HG03196 (cell line): Measurements from ENCODE around the gene HIPK2.

Source experiments
- ATAC-seq: cut with Tn5 transposase; IDR thresholded peaks from one replicate; pipeline ENCODE4 v1.9.1; 2021; ENCODE audit not compliant: unreplicated experiment

Gene HIPK2

DNA sequence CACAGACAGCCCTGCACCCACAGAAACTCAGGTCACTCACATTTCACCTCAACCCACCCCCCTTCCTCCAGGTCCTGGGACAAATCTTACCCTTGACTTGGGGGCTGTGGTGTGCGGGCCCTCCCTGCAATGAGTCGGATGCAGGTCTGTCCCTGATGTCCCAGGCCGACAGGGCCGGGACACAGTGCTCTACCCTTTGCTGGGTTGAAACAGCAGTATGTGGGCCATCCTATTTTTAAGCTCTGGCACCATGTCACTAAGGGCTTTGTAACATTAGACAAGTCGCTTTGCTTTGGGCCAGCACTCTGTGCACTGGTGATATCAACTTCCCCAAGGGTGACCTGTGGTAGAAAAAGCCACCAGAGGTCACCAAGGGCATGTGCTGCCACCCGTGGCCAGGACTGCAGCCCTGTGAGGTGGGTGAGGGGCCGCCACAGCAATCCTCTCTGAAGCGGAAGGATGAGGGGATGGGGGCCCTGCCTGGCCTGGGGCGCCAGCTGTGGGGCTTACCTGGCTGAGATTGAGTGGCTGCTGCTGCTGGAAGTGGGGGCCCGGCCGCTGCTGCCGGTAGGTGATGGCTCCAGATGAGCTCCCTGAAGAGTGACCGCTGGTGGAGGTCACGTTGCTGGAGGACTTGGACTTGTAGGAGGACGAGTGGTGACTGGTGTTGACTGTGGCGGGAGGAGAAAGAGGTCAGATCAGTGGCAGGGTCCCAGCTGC lies 203.0 kb downstream of the HIPK2 start:
- ATAC-seq, result no peak

DNA sequence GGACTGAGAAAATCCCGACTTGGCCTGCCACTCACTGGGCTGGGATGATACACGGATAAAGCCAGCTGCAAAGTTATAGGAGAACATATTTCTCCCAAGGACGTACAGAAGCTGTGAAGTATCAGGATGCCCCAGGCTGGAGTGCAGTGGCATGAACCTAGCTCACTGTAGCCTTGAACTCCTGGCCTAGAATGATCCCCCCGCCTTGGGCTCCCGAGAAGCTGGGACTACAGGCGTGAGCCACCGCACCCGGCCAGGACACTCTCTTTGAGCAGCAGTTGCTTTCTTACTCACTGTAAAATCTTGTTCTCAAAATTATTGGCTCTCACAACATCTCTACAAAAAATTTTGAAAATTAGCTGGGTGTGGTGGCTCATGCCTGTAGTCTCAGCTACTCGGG lies 203.9 kb downstream of the HIPK2 start:
- ATAC-seq, result no peak

- no peak for ATAC-seq
Measured at GRCh38 chr7:139572704-139573385, 205.0 kb downstream of the HIPK2 start.

DNA sequence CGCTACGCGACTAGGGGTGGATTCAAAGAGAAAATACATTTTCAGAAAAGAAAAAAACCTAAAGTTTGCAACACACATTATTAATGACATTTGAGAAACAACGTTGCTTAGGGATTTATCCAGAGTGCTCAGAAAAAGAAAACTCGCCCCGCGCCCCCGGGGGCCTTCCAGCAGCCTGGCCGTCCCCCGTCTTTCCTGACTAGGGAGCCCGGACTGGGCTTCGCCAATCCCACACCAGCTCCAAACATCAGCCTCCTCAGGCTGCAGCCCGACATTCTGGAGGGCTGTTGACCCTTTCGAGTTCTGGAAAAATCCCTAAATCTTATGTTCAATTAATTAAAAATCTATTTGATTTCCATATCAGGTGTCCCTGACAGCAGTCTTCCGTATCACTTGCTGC lies 205.7 kb downstream of the HIPK2 start:
- ATAC-seq, result no peak

GRCh38 chr7:139571651-139572050 lies 206.1 kb downstream of the HIPK2 start:
- ATAC-seq, result no peak

- ATAC-seq, result no peak
Measured at GRCh38 chr7:139571190-139571589, 206.6 kb downstream of the HIPK2 start.

GRCh38 chr7:139570626-139571025 lies 207.2 kb downstream of the HIPK2 start:
- no peak for ATAC-seq

- no peak for ATAC-seq
Measured at GRCh38 chr7:139570119-139570518, 207.7 kb downstream of the HIPK2 start.

DNA sequence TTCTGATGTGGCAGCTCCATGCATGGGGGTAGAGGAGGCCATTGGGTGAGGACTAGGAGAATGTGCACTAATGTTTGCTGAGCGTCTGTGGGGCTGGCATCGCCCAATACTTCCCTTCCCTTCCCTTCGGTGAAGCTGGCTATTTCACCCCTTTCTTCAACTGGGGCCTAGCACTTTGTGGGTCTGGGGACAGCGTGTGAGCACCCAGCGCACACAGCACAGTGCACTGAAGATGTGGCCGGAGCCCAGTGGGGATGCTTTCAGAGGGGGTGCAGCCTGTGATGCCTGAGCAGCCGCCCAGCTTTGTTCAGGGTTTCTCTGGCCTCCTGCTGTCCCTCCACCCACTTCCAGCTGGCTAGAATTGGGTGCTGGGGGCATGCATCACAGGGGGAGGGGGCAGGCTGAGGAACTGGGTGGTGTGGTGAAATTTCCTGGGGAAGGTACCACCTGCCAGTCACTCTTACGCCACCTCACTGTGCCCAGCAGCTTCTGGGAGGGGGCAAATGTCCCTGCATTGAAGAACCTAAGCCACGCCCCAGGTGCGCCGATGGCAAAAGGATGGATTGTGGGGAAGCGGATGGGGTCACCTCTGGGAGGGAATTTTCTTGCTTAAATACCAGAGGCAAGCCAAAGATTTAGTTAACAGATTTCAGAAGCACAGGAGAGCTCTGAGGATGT lies 208.8 kb downstream of the HIPK2 start:
- no peak for ATAC-seq

DNA sequence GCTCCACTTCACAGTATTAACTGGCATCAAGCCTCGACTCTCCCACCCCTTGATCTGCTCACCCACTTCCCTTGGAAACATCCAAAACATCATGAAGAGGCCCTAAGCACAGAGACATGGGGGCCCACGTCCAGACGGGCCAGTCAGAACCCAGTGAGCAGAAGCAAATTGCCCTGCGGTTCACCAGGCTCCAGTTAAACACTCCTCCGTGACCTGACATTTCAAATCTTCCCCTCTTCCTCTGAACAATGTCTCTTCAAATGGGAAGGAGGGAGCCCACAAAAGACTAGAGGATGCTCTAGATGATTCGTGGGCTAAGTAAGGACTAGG lies 209.5 kb downstream of the HIPK2 start:
- no peak for ATAC-seq

DNA sequence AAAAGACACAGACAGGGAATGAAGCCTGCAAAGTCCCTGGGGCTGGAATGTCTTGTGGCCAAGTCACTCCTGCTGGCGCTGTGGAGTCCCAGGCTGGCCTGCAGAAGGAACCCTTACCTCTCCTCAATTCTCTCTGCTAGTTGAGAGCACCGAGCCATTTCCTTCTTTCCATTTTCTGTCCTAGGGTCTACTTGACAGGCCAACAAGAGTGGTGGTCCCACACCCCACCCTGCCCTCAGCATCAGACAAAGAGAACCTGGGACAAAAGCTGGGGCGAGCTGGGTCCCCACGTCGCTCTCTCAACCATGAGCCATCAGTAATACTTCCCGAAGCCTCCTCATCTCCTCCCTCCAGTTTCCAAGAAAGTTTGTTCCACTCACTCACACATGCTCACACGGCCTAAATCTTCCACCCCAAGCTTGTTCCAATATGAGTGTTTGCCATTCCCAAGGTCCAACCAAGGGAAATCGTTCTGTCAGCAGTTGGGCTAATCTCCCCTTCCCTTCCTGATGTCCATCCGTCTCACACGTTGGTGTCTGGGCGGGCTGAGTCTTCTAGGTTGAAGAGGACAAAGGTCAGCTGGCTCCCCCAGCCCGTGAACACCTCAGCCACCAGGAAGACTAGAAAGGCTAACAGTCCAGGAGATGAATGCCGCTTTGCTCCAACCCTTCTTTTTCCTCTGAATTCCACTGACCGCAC lies 210.0 kb downstream of the HIPK2 start:
- no peak for ATAC-seq

DNA sequence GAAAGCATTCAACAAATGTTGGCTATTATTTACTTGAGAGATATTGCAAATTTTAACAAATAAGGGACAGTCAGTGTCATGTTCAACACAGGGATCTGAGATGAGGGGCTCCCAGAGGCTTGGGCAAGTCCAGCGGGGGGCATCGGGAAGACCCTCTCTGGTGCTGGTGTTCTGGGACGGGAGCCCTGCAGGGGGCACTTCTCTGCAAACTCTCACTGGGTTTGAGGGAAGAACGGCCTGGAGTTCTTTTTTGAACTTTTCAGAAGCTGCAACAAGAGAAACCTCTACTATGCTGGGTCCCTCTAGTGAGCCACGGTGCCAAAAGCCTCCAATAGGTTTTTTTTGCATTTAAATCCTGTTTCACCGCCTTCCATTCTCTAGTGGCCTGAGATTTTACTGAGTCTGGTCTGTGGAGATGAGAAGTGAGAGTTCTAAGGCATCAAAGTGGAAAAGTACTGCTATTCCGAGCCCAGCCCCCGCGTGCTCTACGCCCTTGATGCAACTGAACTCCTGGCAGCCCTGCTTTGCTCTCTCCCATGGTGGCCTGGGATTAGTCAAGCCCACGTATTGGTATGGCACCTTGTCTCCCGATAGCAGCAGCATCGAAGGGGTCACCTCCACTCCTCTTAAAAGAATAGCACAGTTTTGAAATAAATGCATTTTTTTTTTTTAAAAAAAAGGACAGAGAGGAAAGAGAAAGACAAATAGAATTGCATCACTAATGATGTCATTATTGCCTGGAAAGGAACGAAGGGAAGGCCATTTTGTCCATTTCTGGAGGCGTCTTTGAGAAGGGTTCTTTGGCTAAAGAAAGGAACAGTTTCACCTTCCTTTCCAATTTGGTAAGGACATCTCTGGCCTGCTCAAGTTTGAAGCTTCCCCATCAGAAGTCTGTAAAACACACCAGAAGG lies 210.8 kb downstream of the HIPK2 start:
- no peak for ATAC-seq

DNA sequence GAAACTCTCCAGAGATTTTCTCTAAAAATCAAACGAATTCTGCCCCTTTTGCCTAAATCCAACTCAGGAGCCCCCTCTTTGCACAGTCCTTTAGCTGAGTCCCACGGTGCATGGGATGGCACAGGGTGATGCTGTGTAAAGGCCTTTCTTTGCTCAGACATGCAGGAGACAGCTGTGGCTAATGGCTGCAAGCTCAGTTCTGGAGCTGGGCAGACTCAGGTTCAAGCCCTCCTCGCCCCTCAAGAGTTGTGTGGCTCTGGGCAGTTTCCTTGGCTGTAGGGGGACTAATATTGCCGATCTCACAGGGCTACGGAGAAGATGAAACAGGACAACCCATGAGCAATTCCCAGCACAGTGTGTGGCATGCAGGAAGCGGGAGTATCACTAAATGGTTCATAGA lies 211.7 kb downstream of the HIPK2 start:
- ATAC-seq, result no peak

DNA sequence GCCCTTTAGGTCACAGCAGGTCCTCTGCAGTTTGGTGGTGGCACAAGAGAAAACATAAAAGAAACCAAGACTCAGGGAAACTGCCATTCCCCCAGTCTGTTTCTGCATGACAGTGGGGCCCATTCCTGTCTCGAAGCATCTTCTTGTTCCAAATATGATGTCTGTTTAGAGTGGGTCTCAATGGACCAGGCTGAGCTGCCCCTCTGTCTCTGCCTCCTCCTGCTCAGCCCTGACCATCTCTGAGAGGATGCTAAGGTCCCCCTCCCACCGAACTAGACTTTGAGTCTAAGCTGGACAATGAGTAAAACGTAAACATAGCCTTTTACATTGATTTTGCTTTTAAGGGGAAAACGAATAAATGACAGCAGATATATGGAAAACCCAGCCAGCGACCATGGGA lies 213.9 kb downstream of the HIPK2 start:
- no peak for ATAC-seq

- no peak for ATAC-seq
Measured at GRCh38 chr7:139562961-139563565, 214.7 kb downstream of the HIPK2 start.

GRCh38 chr7:139562491-139562890 lies 215.3 kb downstream of the HIPK2 start:
- no peak for ATAC-seq

DNA sequence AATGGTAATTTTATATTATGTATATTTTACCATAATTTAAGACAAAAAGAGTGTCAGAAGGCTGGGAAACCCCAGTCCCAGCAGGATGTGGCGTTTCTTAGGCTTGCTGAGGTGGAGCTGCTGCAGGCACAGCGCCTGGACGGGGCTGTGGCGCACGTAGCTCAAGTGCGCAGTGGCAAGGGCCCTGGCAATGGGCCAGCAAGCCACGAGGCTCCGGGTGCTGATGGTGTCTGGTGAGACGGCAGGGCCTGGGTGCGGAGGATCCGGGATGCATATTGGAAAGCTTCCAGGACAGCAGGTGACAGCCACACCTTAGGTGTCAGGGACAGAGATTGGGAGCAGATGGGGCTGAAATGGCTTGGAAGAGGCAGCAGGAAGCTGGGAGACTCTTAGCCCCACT lies 217.1 kb downstream of the HIPK2 start:
- no peak for ATAC-seq

DNA sequence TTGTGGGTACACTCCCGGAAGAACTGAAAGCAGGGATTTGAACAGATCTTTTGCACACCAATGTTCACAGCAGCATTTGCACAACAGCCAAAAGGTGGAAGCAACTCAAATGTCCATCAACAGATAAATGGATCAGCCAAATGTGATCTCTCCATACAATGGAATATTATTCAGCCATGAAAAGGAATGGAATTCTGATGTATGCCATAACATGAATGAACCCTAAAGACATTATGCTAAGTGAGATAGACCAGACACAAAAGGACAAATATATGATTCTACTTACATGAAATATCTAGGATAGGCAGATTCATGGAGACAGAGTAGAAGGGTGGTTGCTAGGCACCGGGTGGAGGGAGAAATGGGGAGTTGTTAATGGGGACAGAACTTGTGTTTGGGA lies 217.6 kb downstream of the HIPK2 start:
- ATAC-seq, result no peak

DNA sequence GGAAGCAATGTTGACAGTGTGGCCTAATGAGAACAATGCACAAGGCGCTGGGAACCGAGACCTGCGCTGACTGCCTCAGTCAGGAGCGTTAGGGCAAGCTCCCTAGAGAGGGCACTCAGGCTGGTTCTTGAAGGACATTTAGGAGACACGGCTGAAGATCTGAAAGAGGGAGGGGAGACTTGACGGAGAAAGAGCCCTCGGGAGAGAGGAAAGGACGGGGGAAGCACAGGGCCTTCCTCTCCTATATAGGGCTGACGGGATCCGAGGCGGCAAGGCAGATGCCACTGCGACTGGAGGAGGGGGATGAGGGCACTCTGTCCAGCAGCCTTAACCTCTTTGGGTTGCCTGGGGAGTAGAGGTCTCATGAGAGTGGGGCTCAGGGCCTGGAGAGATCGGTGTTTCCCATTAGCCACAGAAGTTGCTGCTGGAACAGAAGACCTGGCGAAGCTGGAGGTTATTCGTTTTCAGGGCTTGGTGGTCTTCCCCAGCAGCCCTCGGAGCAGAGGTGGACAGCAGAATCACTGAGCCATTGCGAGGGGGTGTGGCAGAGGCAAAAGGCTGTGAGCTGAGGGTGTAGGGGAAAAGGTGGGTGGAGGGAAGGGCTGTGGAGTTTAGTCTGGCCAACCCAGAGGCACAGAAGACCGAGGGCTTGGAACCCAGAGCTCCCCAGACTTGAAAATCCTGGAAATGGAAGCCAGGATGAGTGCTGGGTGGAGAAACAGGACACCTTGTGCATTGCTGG lies 218.3 kb downstream of the HIPK2 start:
- ATAC-seq, result no peak
